OCI-LY3 (cell line): ENCODE measurements around the gene MYO15A.

Source experiments
- EZH2phosphoT487 ChIP-seq: fragments of 200-600 bp; shearing (Covaris generic); IDR thresholded peaks from 2 replicates; pipeline ENCODE4 v1.6.1; 2018; ENCODE audit warnings: antibody characterized with exemption, mixed run types, low read depth
- TF ChIP-seq, protein P1 (sequence below): fragments of 200-600, 300-600 bp; sonication (generic); IDR thresholded peaks from 2 replicates; pipeline ENCODE4 v1.5.1; 2014; ENCODE audit warnings: antibody characterized with exemption, low read length, low read depth

DNA sequence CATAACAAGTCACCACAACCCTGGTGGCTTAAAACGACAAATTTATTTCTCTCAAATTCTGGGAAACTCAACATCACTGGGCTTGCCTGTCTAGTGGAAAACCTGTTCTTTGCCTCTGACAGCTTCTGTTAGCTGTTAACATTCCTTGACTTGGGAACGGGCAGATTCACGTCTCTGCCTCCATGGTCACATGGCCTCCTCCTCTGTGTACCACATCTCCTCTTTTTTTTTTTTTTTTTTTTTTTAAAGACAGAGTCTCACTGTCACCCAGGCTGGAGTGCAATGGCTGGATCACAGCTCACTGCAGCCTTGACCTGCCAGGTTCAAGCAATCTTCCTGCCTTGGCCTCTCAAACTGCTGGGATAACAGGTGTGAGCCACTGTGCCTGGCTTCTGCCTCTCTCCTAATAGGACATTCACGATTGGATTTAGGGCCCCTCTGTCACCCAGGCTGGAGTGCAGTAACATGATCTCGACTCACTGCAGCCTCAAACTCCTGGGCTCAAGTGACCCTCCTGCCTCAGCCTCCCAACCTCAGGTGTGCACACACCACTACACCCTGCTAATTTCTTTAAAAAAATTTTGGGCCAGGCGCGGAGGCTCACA lies 105.2 kb downstream of the MYO15A start:
- TF ChIP-seq, protein P1, sequence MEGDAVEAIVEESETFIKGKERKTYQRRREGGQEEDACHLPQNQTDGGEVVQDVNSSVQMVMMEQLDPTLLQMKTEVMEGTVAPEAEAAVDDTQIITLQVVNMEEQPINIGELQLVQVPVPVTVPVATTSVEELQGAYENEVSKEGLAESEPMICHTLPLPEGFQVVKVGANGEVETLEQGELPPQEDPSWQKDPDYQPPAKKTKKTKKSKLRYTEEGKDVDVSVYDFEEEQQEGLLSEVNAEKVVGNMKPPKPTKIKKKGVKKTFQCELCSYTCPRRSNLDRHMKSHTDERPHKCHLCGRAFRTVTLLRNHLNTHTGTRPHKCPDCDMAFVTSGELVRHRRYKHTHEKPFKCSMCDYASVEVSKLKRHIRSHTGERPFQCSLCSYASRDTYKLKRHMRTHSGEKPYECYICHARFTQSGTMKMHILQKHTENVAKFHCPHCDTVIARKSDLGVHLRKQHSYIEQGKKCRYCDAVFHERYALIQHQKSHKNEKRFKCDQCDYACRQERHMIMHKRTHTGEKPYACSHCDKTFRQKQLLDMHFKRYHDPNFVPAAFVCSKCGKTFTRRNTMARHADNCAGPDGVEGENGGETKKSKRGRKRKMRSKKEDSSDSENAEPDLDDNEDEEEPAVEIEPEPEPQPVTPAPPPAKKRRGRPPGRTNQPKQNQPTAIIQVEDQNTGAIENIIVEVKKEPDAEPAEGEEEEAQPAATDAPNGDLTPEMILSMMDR = no peak
- TF ChIP-seq EZH2phosphoT487 = no peak
